Chondrocyte (in vitro differentiated cells): Measurements from ENCODE around the gene NOL3. TPM values are rescaled to one million over a fixed set of nuclear protein-coding genes. Genes with fewer than 3 reads are reported as not detected.

Source experiments
- DNase-seq: peaks from one replicate; pipeline ENCODE4 v3.0.0; 2021; ENCODE audit warnings: mixed read lengths, low spot score
- H3K27ac Mint-ChIP-seq: one replicate; pipeline ENCODE4 v1.8.0; 2021; ENCODE audit warnings: mild to moderate bottlenecking, moderate library complexity, mixed read lengths; ENCODE audit not compliant: unreplicated experiment
- H3K27me3 Mint-ChIP-seq: 2 replicates; pipeline ENCODE4 v1.8.0; 2021; ENCODE audit warnings: low read depth, mixed read lengths
- H3K36me3 Mint-ChIP-seq: 2 replicates; pipeline ENCODE4 v1.8.0; 2021; ENCODE audit warnings: low read depth, mixed read lengths
- H3K4me1 Mint-ChIP-seq: 2 replicates; pipeline ENCODE4 v1.8.0; 2021; ENCODE audit warnings: low read depth, mild to moderate bottlenecking, mixed read lengths
- H3K4me3 Mint-ChIP-seq: one replicate; pipeline ENCODE4 v1.8.0; 2021; ENCODE audit warnings: mild to moderate bottlenecking, moderate library complexity, mixed read lengths; ENCODE audit not compliant: unreplicated experiment
- H3K9me3 Mint-ChIP-seq: 2 replicates; pipeline ENCODE4 v1.8.0; 2021; ENCODE audit warnings: low read depth, mixed read lengths
- total RNA-seq: library from RNA; stranded (reverse); gene quantifications from 3 replicates; pipeline ENCODE4 v1.2.1, GENCODE V29; 2021
- TF ChIP-seq, protein P1 (sequence below): fragments of 200-600 bp; sonication (generic); IDR thresholded peaks from 2 replicates; pipeline ENCODE4 v1.5.0; 2021; ENCODE audit warnings: antibody characterized with exemption, mild to moderate bottlenecking, moderate library complexity

The NOL3 gene
- total RNA-seq, 1 donor from 2014 or later, result 31.2 TPM

DNA sequence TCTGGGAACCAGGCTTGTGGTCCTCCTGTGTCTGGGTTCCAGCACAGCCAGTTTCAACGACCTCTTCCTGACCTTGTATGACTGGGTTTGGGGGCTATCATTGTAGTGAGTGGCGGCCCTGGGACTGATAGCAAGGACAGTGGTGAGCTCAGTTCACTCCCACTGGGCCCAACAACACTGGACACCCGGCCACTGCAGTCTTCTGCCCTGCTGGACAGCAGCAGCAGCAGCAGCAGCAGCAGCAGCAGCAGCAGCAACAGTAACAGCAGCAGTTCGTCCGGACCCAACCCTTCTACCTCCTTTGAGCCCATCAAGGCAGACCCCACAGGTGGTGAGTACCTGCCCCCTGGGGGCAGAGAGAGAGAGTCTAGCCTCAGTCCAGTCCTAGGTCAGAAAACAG is 25.3 kb downstream of the NOL3 start:
- no peaks in the 10 kb centered on the region for H3K27me3 Mint-ChIP-seq
- peak; percentile 69 for DNase-seq
- TF ChIP-seq, protein P1, sequence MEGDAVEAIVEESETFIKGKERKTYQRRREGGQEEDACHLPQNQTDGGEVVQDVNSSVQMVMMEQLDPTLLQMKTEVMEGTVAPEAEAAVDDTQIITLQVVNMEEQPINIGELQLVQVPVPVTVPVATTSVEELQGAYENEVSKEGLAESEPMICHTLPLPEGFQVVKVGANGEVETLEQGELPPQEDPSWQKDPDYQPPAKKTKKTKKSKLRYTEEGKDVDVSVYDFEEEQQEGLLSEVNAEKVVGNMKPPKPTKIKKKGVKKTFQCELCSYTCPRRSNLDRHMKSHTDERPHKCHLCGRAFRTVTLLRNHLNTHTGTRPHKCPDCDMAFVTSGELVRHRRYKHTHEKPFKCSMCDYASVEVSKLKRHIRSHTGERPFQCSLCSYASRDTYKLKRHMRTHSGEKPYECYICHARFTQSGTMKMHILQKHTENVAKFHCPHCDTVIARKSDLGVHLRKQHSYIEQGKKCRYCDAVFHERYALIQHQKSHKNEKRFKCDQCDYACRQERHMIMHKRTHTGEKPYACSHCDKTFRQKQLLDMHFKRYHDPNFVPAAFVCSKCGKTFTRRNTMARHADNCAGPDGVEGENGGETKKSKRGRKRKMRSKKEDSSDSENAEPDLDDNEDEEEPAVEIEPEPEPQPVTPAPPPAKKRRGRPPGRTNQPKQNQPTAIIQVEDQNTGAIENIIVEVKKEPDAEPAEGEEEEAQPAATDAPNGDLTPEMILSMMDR, result no peak
- H3K4me1 Mint-ChIP-seq, result peaks cover 36% of the 10 kb centered on the region
- no peak overlapping the region for H3K4me3 Mint-ChIP-seq
- H3K9me3 Mint-ChIP-seq, result no peaks in the 10 kb centered on the region
- peaks cover 25% of the 10 kb centered on the region for H3K36me3 Mint-ChIP-seq
- no peak overlapping the region for H3K27ac Mint-ChIP-seq

DNA sequence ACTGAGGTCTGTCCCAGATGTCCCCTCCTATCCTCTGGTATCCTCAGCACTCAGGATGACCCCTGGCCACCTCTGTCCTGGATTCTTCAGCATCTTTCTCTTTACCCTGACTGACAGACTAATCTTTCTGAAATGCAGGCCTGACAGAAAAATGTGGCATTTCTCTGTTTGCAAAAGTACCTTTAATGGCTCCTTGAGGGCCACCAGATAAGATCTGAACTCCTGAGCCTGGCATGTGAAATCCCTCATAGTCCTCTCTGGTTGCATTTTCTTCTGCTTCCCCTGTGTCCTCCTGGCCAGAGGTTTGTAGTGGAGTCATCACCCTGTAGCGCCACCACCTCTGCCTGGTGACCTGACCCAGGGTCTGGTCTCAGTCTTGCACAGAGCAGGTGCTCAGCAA is 26.5 kb downstream of the NOL3 start:
- H3K4me3 Mint-ChIP-seq, result no peak overlapping the region
- H3K9me3 Mint-ChIP-seq, result no peaks in the 10 kb centered on the region
- TF ChIP-seq, protein P1, result no peak
- no peaks in the 10 kb centered on the region for H3K27me3 Mint-ChIP-seq
- peaks cover 25% of the 10 kb centered on the region for H3K36me3 Mint-ChIP-seq
- no peak overlapping the region for H3K27ac Mint-ChIP-seq
- no peak for DNase-seq
- peaks cover 29% of the 10 kb centered on the region for H3K4me1 Mint-ChIP-seq

DNA sequence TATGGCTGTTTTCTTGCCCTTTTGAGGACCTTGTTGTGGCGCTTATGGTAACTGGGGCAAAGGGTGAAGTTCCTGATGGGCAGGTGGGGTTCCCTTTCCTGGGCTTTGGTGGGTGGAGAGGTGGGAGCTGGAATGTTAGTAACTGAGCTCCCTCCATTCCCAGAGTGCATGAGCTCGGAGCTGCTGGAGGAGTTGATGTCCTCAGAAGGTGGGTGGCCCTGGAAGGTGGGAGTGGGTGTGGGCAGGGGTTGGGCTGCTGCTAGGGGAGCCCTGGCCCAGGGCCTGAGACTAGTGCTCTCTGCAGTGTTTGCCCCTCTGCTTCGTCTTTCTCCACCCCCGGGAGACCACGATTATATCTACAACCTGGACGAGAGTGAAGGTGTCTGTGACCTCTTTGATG is 27.4 kb downstream of the NOL3 start:
- no peaks in the 10 kb centered on the region for H3K27me3 Mint-ChIP-seq
- H3K27ac Mint-ChIP-seq, result no peak overlapping the region
- DNase-seq, result no peak
- no peak overlapping the region for H3K4me3 Mint-ChIP-seq
- peaks cover 25% of the 10 kb centered on the region for H3K4me1 Mint-ChIP-seq
- TF ChIP-seq, protein P1, result no peak
- H3K36me3 Mint-ChIP-seq, result peaks cover 25% of the 10 kb centered on the region
- H3K9me3 Mint-ChIP-seq, result no peaks in the 10 kb centered on the region

DNA sequence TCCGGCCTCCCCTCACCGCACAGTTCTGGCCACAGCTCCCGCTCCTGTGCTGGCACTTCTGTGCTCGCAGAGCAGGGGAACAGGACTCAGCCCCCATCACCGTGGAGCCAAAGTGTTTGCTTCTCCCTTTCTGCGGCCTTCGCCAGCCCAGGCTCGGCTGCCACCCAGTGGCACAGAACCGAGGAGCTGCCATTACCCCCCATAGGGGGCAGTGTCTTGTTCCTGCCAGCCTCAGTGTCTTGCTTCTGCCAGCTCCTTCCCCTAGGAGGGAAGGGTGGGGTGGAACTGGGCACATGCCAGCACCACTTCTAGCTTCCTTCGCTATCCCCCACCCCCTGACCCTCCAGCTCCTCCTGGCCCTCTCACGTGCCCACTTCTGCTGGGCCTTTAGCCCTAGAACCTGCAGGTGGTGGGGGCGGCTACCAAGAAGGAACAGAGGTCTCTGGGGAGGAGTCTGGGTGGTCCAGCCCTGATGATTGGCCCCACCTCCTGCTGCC is 27.9 kb downstream of the NOL3 start:
- no peak for DNase-seq
- H3K4me1 Mint-ChIP-seq, result peaks cover 19% of the 10 kb centered on the region
- no peaks in the 10 kb centered on the region for H3K9me3 Mint-ChIP-seq
- no peak overlapping the region for H3K4me3 Mint-ChIP-seq
- no peaks in the 10 kb centered on the region for H3K27me3 Mint-ChIP-seq
- peak overlapping the region; percentile 42 for H3K27ac Mint-ChIP-seq
- peaks cover 24% of the 10 kb centered on the region for H3K36me3 Mint-ChIP-seq
- TF ChIP-seq, protein P1, result peak; percentile 78

DNA sequence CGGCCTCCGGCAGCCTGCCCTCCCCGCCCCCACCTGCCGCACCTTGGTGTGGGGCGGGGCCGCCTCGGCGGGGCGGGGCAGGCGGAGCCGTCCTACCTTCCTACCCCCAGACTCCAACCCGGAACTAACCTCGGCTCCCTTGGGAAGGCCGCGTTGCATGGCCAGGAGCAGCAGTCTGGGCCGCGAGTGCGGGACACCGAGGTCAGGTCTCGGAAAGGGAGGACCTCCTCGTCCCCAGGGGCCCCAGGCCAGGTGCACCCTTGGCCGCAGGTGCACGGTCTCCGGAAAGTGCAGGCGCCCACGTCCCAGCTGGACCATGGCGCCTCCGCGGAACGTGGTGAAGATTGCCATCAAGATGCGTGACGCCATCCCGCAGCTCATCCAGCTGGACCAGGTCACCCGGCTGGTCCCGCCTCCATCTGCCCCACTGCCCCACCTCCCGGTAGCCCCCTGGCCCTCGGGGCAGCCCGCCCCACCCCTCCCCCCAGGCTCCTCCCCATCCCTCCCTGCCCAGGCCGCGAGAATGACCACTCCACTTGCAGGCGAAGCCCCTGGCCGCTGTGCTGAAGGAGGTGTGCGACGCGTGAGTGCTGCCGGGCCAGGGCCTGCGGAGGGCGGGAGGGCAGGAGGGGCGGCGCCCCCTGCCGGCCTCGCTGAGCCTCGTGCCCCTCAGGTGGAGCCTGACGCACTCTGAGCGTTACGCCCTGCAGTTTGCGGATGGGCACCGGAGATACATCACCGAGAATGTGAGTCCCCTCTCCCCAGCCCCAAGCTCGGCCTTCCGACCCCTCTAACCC is 28.9 kb downstream of the NOL3 start, which contains the start of gene ELMO3:
TSS of gene ELMO3 (plus strand) at position 121 of the 797 bp plus-strand sequence. CDS start at position 317, 196 bp downstream.
- Mint-ChIP-seq H3K27ac (peak within 1 kb of the TSS; percentile 42), H3K4me1 (peaks cover 10% of the 10 kb centered on the region), H3K36me3 (peaks cover 24% of the 10 kb centered on the region), H3K27me3 (no peaks in the 10 kb centered on the region), H3K9me3 (no peaks in the 10 kb centered on the region), H3K4me3 (no peak within 1 kb of the TSS)
- TF ChIP-seq, protein P1, result peak; percentile 48
- DNase-seq, result no peak
